Cardiac muscle cell (in vitro differentiated cells and primary cell): ENCODE results near the gene IGFBP4. TPM values are rescaled to one million over a fixed set of nuclear protein-coding genes. Genes with fewer than 3 reads are reported as not detected.

Experiments used
- DNase-seq, 2 donors: peaks; one replicate each; pipeline versions ENCODE4 v3.0.0 to v3.0.0-alpha.2; 2010 to 2017; ENCODE audit warnings: low read depth in 1 of 2, low spot score in 1 of 2
- H3K27ac ChIP-seq: fragments of 200-600 bp; sonication (generic); 2 replicates; pipeline ENCODE4 v1.5.1; 2016
- H3K27me3 ChIP-seq: fragments of 200-600 bp; sonication (generic); 2 replicates; pipeline ENCODE4 v1.6.0; 2016; ENCODE audit warnings: control low read depth
- H3K36me3 ChIP-seq: fragments of 200-600 bp; sonication (generic); 2 replicates; pipeline ENCODE4 v1.5.1; 2016; ENCODE audit warnings: control low read depth
- H3K4me1 ChIP-seq: fragments of 200-600 bp; sonication (generic); 2 replicates; pipeline ENCODE4 v1.8.1; 2017; ENCODE audit warnings: low read depth, mild to moderate bottlenecking, mixed run types
- H3K4me3 ChIP-seq: fragments of 200-600 bp; sonication (generic); 2 replicates; pipeline ENCODE4 v1.5.1; 2016; ENCODE audit warnings: mild to moderate bottlenecking
- H3K9me3 ChIP-seq: fragments of 200-600 bp; sonication (generic); 2 replicates; pipeline ENCODE4 v1.5.1; 2017; ENCODE audit warnings: low read depth, mild to moderate bottlenecking, control low read depth
- CTCF ChIP-seq: IDR thresholded peaks from 2 replicates; pipeline ENCODE4 v1.5.1; 2012; ENCODE audit warnings: low read depth, mild to moderate bottlenecking, low read length
- polyA plus RNA-seq: library from polyadenylated mRNA; unstranded; fragments of >200 nt; fragmentation: Nextera tagmentation; extraction: Ambion mirVana; gene quantifications from 2 replicates; pipeline ENCODE4 v1.2.1, GENCODE V29; 2016
- total RNA-seq: library from RNA; depleted of rRNA; stranded (reverse); fragments of >200 nt; gene quantifications from 2 replicates; pipeline ENCODE4 v1.2.3, GENCODE V29; 2016

Gene IGFBP4
- total and polyA plus RNA-seq, 2 experiments from 2014 or later, result 87.4 to 109 TPM

GRCh38 chr17:40417258-40417608 lies 26.0 kb upstream of the IGFBP4 start:
- peak; percentile 5 for TF ChIP-seq CTCF
- peak in 1 of 2 donors; percentile 49 for DNase-seq
- Histone ChIP-seq H3K9me3 (no peaks in the 10 kb centered on the region), H3K27ac (peak overlapping the region; percentile 63), H3K27me3 (no peaks in the 10 kb centered on the region), H3K4me1 (no peaks in the 10 kb centered on the region), H3K4me3 (peak overlapping the region; percentile 87), H3K36me3 (peaks cover 3% of the 10 kb centered on the region)

DNA sequence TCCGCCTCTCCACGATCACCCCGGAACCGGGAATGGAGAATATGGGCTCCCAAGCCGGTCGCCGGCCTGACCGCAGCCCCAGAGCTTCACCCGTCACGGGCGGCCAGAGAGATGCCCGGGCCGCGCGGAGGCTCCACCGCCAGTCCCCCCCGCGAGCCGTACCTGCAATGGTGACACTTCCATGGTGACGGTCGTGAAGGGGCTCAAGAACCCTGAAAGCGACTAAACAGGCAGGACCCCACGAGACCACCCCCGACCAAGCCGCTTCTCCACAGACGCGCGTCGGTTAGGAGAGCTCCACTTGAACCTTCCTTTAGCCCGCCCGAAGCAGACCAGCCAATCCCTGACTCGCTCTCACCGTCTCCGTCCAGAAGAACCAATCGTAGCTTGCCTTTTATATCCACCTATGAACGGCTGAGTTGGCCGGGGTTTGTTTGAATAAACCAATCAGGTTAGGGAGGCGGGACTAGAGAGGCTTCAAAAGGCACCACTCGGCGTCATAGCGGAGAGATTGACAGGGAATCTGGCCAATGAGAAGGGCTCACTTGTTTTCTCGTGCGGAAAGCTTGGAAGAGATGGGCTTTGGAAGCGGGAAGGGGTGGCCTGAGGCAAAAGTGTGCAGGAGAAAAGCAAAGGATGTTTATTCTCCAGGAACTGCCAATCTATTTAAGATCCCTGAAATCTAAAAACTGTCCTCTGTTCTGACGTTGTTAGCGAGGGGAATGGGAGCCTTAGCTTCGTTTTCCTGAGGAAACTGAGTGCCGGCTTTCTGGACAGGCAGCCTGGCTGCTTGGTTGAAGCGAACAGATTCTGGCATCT lies 25.4 kb upstream of the IGFBP4 start, which contains the start of gene TOP2A:
TOP2A (minus strand) TSS at position 288 of the 819 bp plus-strand sequence; CDS start at position 183, 105 bp downstream.
- no peaks in the 10 kb centered on the region for H3K36me3 ChIP-seq
- H3K9me3 ChIP-seq, result no peaks in the 10 kb centered on the region
- DNase-seq, result peak; percentile 100
- no peaks in the 10 kb centered on the region for H3K4me1 ChIP-seq
- H3K27ac ChIP-seq, result peak within 1 kb of the TSS; percentile 63
- no peaks in the 10 kb centered on the region for H3K27me3 ChIP-seq
- peak within 1 kb of the TSS; percentile 87 for H3K4me3 ChIP-seq
- TF ChIP-seq CTCF, result no peak

DNA sequence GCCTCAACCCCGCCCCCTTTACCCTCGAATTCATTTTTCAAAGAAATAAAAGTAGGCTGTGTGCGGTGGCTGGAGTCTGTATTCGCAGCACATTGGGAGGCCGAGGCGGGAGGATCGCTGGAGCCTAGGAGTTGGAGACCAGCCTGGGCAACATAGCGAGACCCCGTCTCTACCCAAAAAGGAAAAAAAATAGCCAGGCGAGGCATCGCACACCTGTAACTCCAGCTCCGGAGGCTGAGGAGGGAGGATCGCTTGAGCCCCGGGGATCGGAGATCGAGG lies 24.9 kb upstream of the IGFBP4 start:
- Histone ChIP-seq H3K4me1 (no peaks in the 10 kb centered on the region), H3K4me3 (peak overlapping the region; percentile 38), H3K27me3 (no peaks in the 10 kb centered on the region), H3K9me3 (no peaks in the 10 kb centered on the region), H3K36me3 (no peaks in the 10 kb centered on the region), H3K27ac (peak overlapping the region; percentile 54)
- TF ChIP-seq CTCF, result no peak
- no peak for DNase-seq

- H3K9me3 ChIP-seq, result no peaks in the 10 kb centered on the region
- H3K36me3 ChIP-seq, result no peaks in the 10 kb centered on the region
- H3K4me1 ChIP-seq, result no peaks in the 10 kb centered on the region
- DNase-seq, result no peak
- no peak overlapping the region for H3K4me3 ChIP-seq
- H3K27ac ChIP-seq, result no peak overlapping the region
- TF ChIP-seq CTCF, result no peak
- no peaks in the 10 kb centered on the region for H3K27me3 ChIP-seq
Measured at GRCh38 chr17:40419559-40420331, 23.5 kb upstream of the IGFBP4 start.

GRCh38 chr17:40422990-40423633 lies 20.1 kb upstream of the IGFBP4 start:
- no peak for TF ChIP-seq CTCF
- no peaks in the 10 kb centered on the region for H3K27me3 ChIP-seq
- H3K4me3 ChIP-seq, result no peak overlapping the region
- H3K9me3 ChIP-seq, result no peaks in the 10 kb centered on the region
- no peaks in the 10 kb centered on the region for H3K36me3 ChIP-seq
- no peak for DNase-seq
- H3K27ac ChIP-seq, result no peak overlapping the region
- H3K4me1 ChIP-seq, result no peaks in the 10 kb centered on the region
